HepG2 (cell line): ENCODE measurements around the gene ATP6V0A1. TPM values are rescaled to one million over a fixed set of nuclear protein-coding genes. Genes with fewer than 3 reads are reported as not detected.

Source experiments
- GPN1 ChIP-seq: sonication (generic); formaldehyde crosslinking; IDR thresholded peaks from 2 replicates; pipeline ENCODE4 v1.5.1; 2020; ENCODE audit warnings: missing genetic modification reagents, borderline replicate concordance
- HES4 ChIP-seq: sonication (generic); formaldehyde crosslinking; IDR thresholded peaks from 2 replicates; pipeline ENCODE4 v1.9.0; 2021; ENCODE audit warnings: mild to moderate bottlenecking, missing genetic modification reagents, borderline replicate concordance
- HNRNPL ChIP-seq: fragments of 200-400 bp; formaldehyde crosslinking; IDR thresholded peaks from 2 replicates; pipeline ENCODE4 v1.6.1; 2017; ENCODE audit warnings: mild to moderate bottlenecking, low read depth, low read length
- MZF1 ChIP-seq: sonication (generic); formaldehyde crosslinking; IDR thresholded peaks from 2 replicates; pipeline ENCODE4 v1.8.1; 2023; ENCODE audit warnings: mild to moderate bottlenecking, missing genetic modification reagents, borderline replicate concordance
- NFYC ChIP-seq: IDR thresholded peaks from 2 replicates; pipeline ENCODE4 v1.6.1; 2016; ENCODE audit warnings: missing genetic modification reagents, missing compliant biosample characterization
- PAX8 ChIP-seq: sonication (generic); formaldehyde crosslinking; IDR thresholded peaks from 2 replicates; pipeline ENCODE4 v1.8.0; 2022; ENCODE audit warnings: mild to moderate bottlenecking, missing genetic modification reagents, borderline replicate concordance
- PRMT3 ChIP-seq: sonication (generic); formaldehyde crosslinking; IDR thresholded peaks from 2 replicates; pipeline ENCODE4 v1.8.1; 2022; ENCODE audit warnings: low read depth, mild to moderate bottlenecking, moderate library complexity, missing genetic modification reagents, borderline replicate concordance
- RBFOX2 ChIP-seq: fragments of 200-400 bp; formaldehyde crosslinking; IDR thresholded peaks from 2 replicates; pipeline ENCODE4 v1.6.1; 2017; ENCODE audit warnings: low read depth, mild to moderate bottlenecking, low read length
- XBP1 ChIP-seq: sonication (generic); formaldehyde crosslinking; IDR thresholded peaks from 2 replicates; pipeline ENCODE4 v1.5.0; 2020; ENCODE audit warnings: missing genetic modification reagents
- ZNF616 ChIP-seq: sonication (generic); formaldehyde crosslinking; IDR thresholded peaks from 2 replicates; pipeline ENCODE4 v1.5.0; 2020; ENCODE audit warnings: low read depth, mild to moderate bottlenecking, missing genetic modification reagents
- ZNF776 ChIP-seq: sonication (generic); formaldehyde crosslinking; IDR thresholded peaks from 2 replicates; pipeline ENCODE4 v1.4.0; 2020; ENCODE audit warnings: mild to moderate bottlenecking, missing genetic modification reagents
- polyA plus RNA-seq, 8 experiments: library from polyadenylated mRNA; depleted of rRNA in 3 of 8; stranded (reverse) in 7 of 8; unstranded in 1 of 8; fragments of >200 nt; fragmentation: Illumina TruSeq in 4 of 8; extraction: Trizol in 4 of 8; gene quantifications; 2 replicates each; pipeline versions ENCODE4 v1.2.1 to v1.2.3, GENCODE V29; 2011 to 2016; ENCODE audit warnings: low read depth in 4 of 8, missing spikeins in 1 of 8, mixed read lengths in 1 of 8; ENCODE audit not compliant: insufficient read depth in 1 of 8
- total RNA-seq, 5 experiments: library from RNA; depleted of rRNA; stranded (reverse); fragments of >200 nt; fragmentation: Illumina TruSeq; extraction: Trizol; gene quantifications; 2 replicates each; pipeline ENCODE4 v1.2.3, GENCODE V29; 2016; ENCODE audit warnings: low read depth in 1 of 5
- TF ChIP-seq, protein P1 (sequence below): sonication (generic); formaldehyde crosslinking; IDR thresholded peaks from 2 replicates; pipeline ENCODE4 v1.4.0; 2020; ENCODE audit warnings: mild to moderate bottlenecking, missing genetic modification reagents
- TF ChIP-seq, protein P2 (sequence below): sonication (generic); formaldehyde crosslinking; IDR thresholded peaks from 2 replicates; pipeline ENCODE4 v1.4.0; 2020; ENCODE audit warnings: missing genetic modification reagents
- TF ChIP-seq, protein P3 (sequence below): sonication (generic); formaldehyde crosslinking; IDR thresholded peaks from 2 replicates; pipeline ENCODE4 v1.5.0; 2020; ENCODE audit warnings: mild to moderate bottlenecking, missing genetic modification reagents
- TF ChIP-seq, protein P4 (sequence below): IDR thresholded peaks from 2 replicates; pipeline ENCODE4 v1.6.1; 2016; ENCODE audit warnings: missing biosample characterization, missing genetic modification reagents, low read depth
- TF ChIP-seq, protein P5 (sequence below): IDR thresholded peaks from 2 replicates; pipeline ENCODE4 v1.6.1; 2016; ENCODE audit warnings: missing compliant biosample characterization, missing genetic modification reagents, borderline replicate concordance

The ATP6V0A1 gene
- total and polyA plus RNA-seq, 2 of the 13 experiments (the other 11 are each of a cell fraction or from before 2014, with no cell fraction given), result 27.9 to 54.1 TPM

DNA sequence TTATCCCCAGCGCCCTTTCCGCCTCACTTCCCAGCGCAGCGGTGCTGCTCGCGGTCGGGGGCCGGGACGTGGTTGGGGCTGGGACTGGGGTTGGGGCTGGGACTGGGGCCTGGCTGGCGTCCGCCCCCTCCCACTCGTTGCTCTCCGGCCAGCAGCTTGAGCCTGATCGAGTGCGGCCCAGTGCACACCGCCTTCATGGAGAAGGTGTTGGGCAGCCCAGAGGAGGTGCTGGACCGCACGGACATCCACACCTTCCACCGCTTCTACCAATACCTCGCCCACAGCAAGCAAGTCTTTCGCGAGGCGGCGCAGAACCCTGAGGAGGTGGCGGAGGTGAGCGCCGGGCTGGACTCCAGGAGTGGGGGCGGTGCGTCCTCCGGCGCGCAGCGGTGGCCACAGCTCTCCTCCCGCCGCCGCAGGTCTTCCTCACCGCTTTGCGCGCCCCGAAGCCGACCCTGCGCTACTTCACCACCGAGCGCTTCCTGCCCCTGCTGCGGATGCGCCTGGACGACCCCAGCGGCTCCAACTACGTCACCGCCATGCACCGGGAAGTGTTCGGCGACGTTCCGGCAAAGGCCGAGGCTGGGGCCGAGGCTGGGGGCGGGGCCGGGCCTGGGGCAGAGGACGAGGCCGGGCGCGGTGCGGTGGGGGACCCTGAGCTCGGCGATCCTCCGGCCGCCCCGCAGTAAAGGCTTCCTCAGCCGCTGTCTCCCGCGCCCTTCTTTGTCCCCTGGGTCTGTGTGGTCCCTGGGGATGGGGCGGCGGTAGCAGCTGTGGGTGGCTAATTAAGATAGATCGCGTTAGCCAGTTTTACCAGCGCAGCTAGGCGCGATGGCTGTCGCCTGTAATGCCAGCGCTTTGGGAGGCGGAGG is 95.8 kb downstream of the ATP6V0A1 start (continued):
- TF ChIP-seq, protein P1, sequence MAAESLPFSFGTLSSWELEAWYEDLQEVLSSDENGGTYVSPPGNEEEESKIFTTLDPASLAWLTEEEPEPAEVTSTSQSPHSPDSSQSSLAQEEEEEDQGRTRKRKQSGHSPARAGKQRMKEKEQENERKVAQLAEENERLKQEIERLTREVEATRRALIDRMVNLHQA (CRISPR knock-in tag), result no peak; the same call in 1 of the 2 replicates
- TF ChIP-seq, protein P2, sequence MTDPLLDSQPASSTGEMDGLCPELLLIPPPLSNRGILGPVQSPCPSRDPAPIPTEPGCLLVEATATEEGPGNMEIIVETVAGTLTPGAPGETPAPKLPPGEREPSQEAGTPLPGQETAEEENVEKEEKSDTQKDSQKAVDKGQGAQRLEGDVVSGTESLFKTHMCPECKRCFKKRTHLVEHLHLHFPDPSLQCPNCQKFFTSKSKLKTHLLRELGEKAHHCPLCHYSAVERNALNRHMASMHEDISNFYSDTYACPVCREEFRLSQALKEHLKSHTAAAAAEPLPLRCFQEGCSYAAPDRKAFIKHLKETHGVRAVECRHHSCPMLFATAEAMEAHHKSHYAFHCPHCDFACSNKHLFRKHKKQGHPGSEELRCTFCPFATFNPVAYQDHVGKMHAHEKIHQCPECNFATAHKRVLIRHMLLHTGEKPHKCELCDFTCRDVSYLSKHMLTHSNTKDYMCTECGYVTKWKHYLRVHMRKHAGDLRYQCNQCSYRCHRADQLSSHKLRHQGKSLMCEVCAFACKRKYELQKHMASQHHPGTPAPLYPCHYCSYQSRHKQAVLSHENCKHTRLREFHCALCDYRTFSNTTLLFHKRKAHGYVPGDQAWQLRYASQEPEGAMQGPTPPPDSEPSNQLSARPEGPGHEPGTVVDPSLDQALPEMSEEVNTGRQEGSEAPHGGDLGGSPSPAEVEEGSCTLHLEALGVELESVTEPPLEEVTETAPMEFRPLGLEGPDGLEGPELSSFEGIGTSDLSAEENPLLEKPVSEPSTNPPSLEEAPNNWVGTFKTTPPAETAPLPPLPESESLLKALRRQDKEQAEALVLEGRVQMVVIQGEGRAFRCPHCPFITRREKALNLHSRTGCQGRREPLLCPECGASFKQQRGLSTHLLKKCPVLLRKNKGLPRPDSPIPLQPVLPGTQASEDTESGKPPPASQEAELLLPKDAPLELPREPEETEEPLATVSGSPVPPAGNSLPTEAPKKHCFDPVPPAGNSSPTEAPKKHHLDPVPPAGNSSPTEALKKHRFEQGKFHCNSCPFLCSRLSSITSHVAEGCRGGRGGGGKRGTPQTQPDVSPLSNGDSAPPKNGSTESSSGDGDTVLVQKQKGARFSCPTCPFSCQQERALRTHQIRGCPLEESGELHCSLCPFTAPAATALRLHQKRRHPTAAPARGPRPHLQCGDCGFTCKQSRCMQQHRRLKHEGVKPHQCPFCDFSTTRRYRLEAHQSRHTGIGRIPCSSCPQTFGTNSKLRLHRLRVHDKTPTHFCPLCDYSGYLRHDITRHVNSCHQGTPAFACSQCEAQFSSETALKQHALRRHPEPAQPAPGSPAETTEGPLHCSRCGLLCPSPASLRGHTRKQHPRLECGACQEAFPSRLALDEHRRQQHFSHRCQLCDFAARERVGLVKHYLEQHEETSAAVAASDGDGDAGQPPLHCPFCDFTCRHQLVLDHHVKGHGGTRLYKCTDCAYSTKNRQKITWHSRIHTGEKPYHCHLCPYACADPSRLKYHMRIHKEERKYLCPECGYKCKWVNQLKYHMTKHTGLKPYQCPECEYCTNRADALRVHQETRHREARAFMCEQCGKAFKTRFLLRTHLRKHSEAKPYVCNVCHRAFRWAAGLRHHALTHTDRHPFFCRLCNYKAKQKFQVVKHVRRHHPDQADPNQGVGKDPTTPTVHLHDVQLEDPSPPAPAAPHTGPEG (CRISPR knock-in tag), result peak; percentile 72; the same call in 1 of the 2 replicates
- TF ChIP-seq, protein P3, sequence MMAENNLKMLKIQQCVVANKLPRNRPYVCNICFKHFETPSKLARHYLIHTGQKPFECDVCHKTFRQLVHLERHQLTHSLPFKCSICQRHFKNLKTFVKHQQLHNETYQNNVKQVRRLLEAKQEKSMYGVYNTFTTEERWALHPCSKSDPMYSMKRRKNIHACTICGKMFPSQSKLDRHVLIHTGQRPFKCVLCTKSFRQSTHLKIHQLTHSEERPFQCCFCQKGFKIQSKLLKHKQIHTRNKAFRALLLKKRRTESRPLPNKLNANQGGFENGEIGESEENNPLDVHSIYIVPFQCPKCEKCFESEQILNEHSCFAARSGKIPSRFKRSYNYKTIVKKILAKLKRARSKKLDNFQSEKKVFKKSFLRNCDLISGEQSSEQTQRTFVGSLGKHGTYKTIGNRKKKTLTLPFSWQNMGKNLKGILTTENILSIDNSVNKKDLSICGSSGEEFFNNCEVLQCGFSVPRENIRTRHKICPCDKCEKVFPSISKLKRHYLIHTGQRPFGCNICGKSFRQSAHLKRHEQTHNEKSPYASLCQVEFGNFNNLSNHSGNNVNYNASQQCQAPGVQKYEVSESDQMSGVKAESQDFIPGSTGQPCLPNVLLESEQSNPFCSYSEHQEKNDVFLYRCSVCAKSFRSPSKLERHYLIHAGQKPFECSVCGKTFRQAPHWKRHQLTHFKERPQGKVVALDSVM, result peak; percentile 92
- TF ChIP-seq HES4 (CRISPR knock-in tag) (no peak), ZNF776 (CRISPR knock-in tag) (peak; percentile 89; the same call in 1 of the 2 replicates), XBP1 (CRISPR knock-in tag) (0 out of 2 replicates have a peak, but pooled peaks have one; percentile 22), NFYC (CRISPR knock-in tag) (peak; percentile 37; the same call in 1 of the 2 replicates), GPN1 (CRISPR knock-in tag) (0 out of 2 replicates have a peak, but pooled peaks have one; percentile 60), ZNF616 (CRISPR knock-in tag) (peak; percentile 91), RBFOX2 (peak; percentile 96), PRMT3 (CRISPR knock-in tag) (peak; percentile 26; the same call in 1 of the 2 replicates), HNRNPL (peak; percentile 44; the same call in 1 of the 2 replicates), MZF1 (no peak), PAX8 (CRISPR knock-in tag) (peak; percentile 78)
- TF ChIP-seq, protein P4, sequence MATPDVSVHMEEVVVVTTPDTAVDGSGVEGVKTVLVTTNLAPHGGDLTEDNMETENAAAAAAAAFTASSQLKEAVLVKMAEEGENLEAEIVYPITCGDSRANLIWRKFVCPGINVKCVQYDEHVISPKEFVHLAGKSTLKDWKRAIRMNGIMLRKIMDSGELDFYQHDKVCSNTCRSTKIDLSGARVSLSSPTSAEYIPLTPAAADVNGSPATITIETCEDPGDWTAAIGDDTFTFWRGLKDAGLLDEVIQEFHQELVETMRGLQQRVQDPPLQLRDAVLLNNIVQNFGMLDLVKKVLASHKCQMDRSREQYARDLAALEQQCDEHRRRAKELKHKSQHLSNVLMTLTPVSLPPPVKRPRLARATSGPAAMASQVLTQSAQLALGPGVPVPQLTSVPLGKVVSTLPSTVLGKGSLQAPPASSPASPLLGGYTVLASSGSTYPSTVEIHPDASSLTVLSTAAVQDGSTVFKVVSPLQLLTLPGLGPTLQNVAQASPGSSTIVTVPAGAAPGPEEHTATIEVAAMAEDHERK (CRISPR knock-in tag), result peak; percentile 66; the same call in 1 of the 2 replicates
- TF ChIP-seq, protein P5, sequence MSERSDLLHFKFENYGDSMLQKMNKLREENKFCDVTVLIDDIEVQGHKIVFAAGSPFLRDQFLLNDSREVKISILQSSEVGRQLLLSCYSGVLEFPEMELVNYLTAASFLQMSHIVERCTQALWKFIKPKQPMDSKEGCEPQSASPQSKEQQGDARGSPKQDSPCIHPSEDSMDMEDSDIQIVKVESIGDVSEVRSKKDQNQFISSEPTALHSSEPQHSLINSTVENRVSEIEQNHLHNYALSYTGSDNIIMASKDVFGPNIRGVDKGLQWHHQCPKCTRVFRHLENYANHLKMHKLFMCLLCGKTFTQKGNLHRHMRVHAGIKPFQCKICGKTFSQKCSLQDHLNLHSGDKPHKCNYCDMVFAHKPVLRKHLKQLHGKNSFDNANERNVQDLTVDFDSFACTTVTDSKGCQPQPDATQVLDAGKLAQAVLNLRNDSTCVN (CRISPR knock-in tag), result peak; percentile 82
